ENCODE measurements around the gene LIN37. TPM values are rescaled to one million over a fixed set of nuclear protein-coding genes. Genes with fewer than 3 reads are reported as not detected.

The LIN37 gene
- total and polyA plus RNA-seq, 9 of the 15 experiments (the other 6 are each of a cell fraction or from before 2014, with no cell fraction given): 1.2 to 12.5 (median 8.6) TPM

DNA sequence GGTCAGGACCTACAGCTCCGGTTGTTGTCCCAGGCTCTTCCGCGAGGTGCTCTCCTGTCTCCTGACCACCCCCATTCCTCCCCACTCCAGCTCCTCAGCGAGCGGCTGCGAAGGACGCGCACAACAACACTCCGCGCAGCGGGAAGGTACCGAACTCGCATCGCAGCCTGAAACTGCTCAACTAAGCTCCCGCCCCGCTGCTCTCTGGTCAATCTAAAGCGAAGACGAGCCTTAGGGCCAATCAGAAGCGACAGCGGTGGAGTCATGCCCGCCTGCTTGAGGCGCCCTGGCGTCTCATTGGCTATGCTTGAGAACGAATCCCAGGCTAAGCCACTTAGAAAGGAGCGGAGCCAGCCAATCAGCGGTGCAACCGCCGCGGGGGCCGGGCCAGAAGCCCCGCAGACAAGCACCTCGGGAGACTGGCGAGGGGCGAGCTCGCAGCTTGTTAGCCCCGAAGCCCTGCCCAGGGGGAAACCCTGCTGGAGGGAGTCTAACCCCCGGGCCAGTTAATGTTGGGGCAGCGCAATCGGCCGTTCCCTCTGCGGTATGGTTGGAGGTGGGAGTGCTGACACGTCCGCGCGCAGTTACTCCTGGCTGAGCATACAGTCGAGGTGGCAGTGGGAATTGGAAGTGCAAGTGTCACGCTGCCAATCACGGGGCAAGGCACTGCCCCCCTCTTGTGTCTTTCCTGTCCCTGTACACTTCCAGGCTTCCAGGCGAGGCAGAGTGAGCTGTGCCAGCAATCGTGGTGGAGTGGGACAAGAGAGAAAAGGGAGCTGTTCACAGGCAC, 46.0 kb upstream of the LIN37 start (continued):
- TF ChIP-seq, protein P1, sequence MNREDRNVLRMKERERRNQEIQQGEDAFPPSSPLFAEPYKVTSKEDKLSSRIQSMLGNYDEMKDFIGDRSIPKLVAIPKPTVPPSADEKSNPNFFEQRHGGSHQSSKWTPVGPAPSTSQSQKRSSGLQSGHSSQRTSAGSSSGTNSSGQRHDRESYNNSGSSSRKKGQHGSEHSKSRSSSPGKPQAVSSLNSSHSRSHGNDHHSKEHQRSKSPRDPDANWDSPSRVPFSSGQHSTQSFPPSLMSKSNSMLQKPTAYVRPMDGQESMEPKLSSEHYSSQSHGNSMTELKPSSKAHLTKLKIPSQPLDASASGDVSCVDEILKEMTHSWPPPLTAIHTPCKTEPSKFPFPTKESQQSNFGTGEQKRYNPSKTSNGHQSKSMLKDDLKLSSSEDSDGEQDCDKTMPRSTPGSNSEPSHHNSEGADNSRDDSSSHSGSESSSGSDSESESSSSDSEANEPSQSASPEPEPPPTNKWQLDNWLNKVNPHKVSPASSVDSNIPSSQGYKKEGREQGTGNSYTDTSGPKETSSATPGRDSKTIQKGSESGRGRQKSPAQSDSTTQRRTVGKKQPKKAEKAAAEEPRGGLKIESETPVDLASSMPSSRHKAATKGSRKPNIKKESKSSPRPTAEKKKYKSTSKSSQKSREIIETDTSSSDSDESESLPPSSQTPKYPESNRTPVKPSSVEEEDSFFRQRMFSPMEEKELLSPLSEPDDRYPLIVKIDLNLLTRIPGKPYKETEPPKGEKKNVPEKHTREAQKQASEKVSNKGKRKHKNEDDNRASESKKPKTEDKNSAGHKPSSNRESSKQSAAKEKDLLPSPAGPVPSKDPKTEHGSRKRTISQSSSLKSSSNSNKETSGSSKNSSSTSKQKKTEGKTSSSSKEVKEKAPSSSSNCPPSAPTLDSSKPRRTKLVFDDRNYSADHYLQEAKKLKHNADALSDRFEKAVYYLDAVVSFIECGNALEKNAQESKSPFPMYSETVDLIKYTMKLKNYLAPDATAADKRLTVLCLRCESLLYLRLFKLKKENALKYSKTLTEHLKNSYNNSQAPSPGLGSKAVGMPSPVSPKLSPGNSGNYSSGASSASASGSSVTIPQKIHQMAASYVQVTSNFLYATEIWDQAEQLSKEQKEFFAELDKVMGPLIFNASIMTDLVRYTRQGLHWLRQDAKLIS (CRISPR knock-in tag; IDR thresholded peaks at IDR 0.05): no peak
- TF ChIP-seq NR3C1 (CRISPR knock-in tag; IDR thresholded peaks at IDR 0.05) (no peak), TCF7L2 (IDR thresholded peaks at IDR 0.05; ENCODE audit: low read depth, low read length) (no peak), ZKSCAN8 (CRISPR knock-in tag; IDR thresholded peaks at IDR 0.05) (no peak), ZNF584 (CRISPR knock-in tag; IDR thresholded peaks at IDR 0.05; ENCODE audit: low read depth) (no peak), FOXK1 (CRISPR knock-in tag; IDR thresholded peaks at IDR 0.05; ENCODE audit: borderline replicate concordance) (no peak), ELF4 (CRISPR knock-in tag; IDR thresholded peaks at IDR 0.05) (no peak), U2AF1 (optimal IDR thresholded peaks at IDR 0.05; ENCODE audit: low read depth, low read length) (no peak), ZNF41 (CRISPR knock-in tag; conservative IDR thresholded peaks at IDR 0.05) (no peak), TBP (optimal IDR thresholded peaks at IDR 0.05; ENCODE audit: low read depth, low read length) (peak; percentile 52), ZSCAN32 (CRISPR knock-in tag; IDR thresholded peaks at IDR 0.05) (no peak), ZNF444 (CRISPR knock-in tag; IDR thresholded peaks at IDR 0.05) (no peak)
- TF ChIP-seq, protein P2, sequence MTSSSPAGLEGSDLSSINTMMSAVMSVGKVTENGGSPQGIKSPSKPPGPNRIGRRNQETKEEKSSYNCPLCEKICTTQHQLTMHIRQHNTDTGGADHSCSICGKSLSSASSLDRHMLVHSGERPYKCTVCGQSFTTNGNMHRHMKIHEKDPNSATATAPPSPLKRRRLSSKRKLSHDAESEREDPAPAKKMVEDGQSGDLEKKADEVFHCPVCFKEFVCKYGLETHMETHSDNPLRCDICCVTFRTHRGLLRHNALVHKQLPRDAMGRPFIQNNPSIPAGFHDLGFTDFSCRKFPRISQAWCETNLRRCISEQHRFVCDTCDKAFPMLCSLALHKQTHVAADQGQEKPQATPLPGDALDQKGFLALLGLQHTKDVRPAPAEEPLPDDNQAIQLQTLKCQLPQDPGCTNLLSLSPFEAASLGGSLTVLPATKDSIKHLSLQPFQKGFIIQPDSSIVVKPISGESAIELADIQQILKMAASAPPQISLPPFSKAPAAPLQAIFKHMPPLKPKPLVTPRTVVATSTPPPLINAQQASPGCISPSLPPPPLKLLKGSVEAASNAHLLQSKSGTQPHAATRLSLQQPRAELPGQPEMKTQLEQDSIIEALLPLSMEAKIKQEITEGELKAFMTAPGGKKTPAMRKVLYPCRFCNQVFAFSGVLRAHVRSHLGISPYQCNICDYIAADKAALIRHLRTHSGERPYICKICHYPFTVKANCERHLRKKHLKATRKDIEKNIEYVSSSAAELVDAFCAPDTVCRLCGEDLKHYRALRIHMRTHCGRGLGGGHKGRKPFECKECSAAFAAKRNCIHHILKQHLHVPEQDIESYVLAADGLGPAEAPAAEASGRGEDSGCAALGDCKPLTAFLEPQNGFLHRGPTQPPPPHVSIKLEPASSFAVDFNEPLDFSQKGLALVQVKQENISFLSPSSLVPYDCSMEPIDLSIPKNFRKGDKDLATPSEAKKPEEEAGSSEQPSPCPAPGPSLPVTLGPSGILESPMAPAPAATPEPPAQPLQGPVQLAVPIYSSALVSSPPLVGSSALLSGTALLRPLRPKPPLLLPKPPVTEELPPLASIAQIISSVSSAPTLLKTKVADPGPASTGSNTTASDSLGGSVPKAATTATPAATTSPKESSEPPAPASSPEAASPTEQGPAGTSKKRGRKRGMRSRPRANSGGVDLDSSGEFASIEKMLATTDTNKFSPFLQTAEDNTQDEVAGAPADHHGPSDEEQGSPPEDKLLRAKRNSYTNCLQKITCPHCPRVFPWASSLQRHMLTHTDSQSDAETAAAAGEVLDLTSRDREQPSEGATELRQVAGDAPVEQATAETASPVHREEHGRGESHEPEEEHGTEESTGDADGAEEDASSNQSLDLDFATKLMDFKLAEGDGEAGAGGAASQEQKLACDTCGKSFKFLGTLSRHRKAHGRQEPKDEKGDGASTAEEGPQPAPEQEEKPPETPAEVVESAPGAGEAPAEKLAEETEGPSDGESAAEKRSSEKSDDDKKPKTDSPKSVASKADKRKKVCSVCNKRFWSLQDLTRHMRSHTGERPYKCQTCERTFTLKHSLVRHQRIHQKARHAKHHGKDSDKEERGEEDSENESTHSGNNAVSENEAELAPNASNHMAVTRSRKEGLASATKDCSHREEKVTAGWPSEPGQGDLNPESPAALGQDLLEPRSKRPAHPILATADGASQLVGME (CRISPR knock-in tag; IDR thresholded peaks at IDR 0.05): no peak

Data from K562 (cell line).